NB4 (cell line): ENCODE results near the gene H6PD.

Source experiments
- CTCF ChIP-seq: IDR thresholded peaks from one replicate; pipeline ENCODE4 v1.5.1; 2012; ENCODE audit warnings: low read depth, low read length
- MYC ChIP-seq: IDR thresholded peaks from 2 replicates; pipeline ENCODE4 v1.6.1; 2011; ENCODE audit warnings: low read depth, low read length
- POLR2A ChIP-seq: IDR thresholded peaks from 2 replicates; pipeline ENCODE4 v1.6.1; 2011; ENCODE audit warnings: mild to moderate bottlenecking; ENCODE audit not compliant: insufficient read length; ENCODE audit errors: extremely low read depth
- TF ChIP-seq, protein P1 (sequence below): IDR thresholded peaks from 2 replicates; pipeline ENCODE4 v1.6.1; 2011; ENCODE audit warnings: low read depth, low read length

GRCh38 chr1:9190234-9190633 lies 44.3 kb upstream of the H6PD start:
- no peak for TF ChIP-seq POLR2A
- no peak for TF ChIP-seq CTCF
- TF ChIP-seq MYC, result no peak
- TF ChIP-seq, protein P1, sequence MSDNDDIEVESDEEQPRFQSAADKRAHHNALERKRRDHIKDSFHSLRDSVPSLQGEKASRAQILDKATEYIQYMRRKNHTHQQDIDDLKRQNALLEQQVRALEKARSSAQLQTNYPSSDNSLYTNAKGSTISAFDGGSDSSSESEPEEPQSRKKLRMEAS, result no peak
